Smooth muscle cell (in vitro differentiated cells): ENCODE measurements around the gene CAMTA1. TPM values are rescaled to one million over a fixed set of nuclear protein-coding genes. Genes with fewer than 3 reads are reported as not detected.

ENCODE experiments used
- DNase-seq: peaks from one replicate; lab custom pipeline; 2025; ENCODE audit not compliant: unreplicated experiment; lab: John Stamatoyannopoulos, UW
- H2AFZ ChIP-seq: fragments of 200-600 bp; sonication (generic); 2 replicates; pipeline ENCODE4 v1.6.0; 2016; ENCODE audit warnings: antibody characterized with exemption, low read depth, mild to moderate bottlenecking
- H3F3A ChIP-seq: fragments of 200-600 bp; sonication (generic); 2 replicates; pipeline ENCODE4 v1.6.0; 2017; ENCODE audit warnings: antibody characterized with exemption, low read depth
- H3K27ac ChIP-seq: fragments of 200-600 bp; sonication (generic); 2 replicates; pipeline ENCODE4 v1.5.1; 2016; ENCODE audit warnings: low read depth, mild to moderate bottlenecking
- H3K27me3 ChIP-seq: fragments of 200-600 bp; sonication (generic); 2 replicates; pipeline ENCODE4 v1.6.1; 2016; ENCODE audit warnings: low read depth, mild to moderate bottlenecking
- H3K36me3 ChIP-seq: fragments of 200-600 bp; sonication (generic); 2 replicates; pipeline ENCODE4 v1.5.1; 2016; ENCODE audit warnings: low read depth
- H3K4me1 ChIP-seq: fragments of 200-600 bp; sonication (generic); 2 replicates; pipeline ENCODE4 v1.5.1; 2016; ENCODE audit warnings: low read depth
- H3K4me2 ChIP-seq: fragments of 200-600 bp; sonication (generic); 2 replicates; pipeline ENCODE4 v1.6.0; 2016; ENCODE audit warnings: mild to moderate bottlenecking
- H3K4me3 ChIP-seq: fragments of 200-600 bp; sonication (generic); 2 replicates; pipeline ENCODE4 v1.5.1; 2016; ENCODE audit warnings: mild to moderate bottlenecking
- H3K79me2 ChIP-seq: fragments of 200-600 bp; sonication (generic); 2 replicates; pipeline ENCODE4 v1.6.0; 2016; ENCODE audit warnings: low read depth, mild to moderate bottlenecking
- H3K9ac ChIP-seq: fragments of 200-600 bp; sonication (generic); 2 replicates; pipeline ENCODE4 v1.6.0; 2016; ENCODE audit warnings: low read depth
- H3K9me3 ChIP-seq: fragments of 200-600 bp; sonication (generic); replicated peaks from 2 replicates; pipeline ENCODE4 v1.5.1; 2016; ENCODE audit warnings: low read depth
- H4K20me1 ChIP-seq: fragments of 200-600 bp; sonication (generic); 2 replicates; pipeline ENCODE4 v1.6.0; 2016; ENCODE audit warnings: low read depth
- CTCF ChIP-seq: fragments of 200-600 bp; sonication (generic); IDR thresholded peaks from 2 replicates; pipeline ENCODE4 v1.5.1; 2017; ENCODE audit warnings: borderline replicate concordance, mild to moderate bottlenecking, antibody characterized with exemption; ENCODE audit not compliant: insufficient read depth, poor library complexity, severe bottlenecking
- WGBS: methylation state at CpG from one replicate; pipeline ENCODE4 v1.1.7; 2016; ENCODE audit warnings: low lambda C conversion rate; 5-methylcytosine and 5-hydroxymethylcytosine counted together
- polyA plus RNA-seq: library from polyadenylated mRNA; unstranded; fragments of >200 nt; fragmentation: Nextera tagmentation; extraction: Ambion mirVana; gene quantifications from 2 replicates; pipeline ENCODE4 v1.2.1, GENCODE V29; 2016
- total RNA-seq: library from RNA; depleted of rRNA; stranded (reverse); fragments of >200 nt; gene quantifications from 2 replicates; pipeline ENCODE4 v1.2.3, GENCODE V29; 2014

CAMTA1 gene
- total and polyA plus RNA-seq, 2 experiments from 2014 or later, result 139 to 145 TPM

DNA sequence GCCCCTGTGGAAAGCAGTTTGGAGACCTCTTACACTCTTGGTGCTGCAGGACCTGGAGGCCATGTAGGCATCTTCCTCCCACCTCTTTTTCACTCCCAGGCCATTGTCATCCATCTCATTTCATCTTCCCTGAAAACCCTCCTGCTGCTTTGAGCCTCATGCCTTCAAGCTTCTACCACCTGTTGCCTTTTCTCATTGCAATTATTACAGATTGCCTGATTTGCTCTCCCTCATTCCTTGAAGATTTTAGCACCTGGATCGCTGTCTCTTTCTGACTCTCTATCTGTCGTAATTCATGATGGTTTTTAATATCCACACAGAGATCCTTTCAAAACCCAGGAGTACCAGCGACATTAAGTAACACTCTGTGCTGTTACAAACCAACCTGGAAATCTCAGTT, 350.2 kb downstream of the CAMTA1 start:
- DNase-seq, result no peak
- Histone ChIP-seq H4K20me1 (no peaks in the 10 kb centered on the region), H2AFZ (no peak overlapping the region), H3F3A (no peaks in the 10 kb centered on the region), H3K4me3 (no peak overlapping the region), H3K79me2 (no peaks in the 10 kb centered on the region), H3K4me1 (no peaks in the 10 kb centered on the region), H3K27me3 (no peaks in the 10 kb centered on the region), H3K36me3 (no peaks in the 10 kb centered on the region), H3K9ac (no peak overlapping the region), H3K9me3 (no peaks in the 10 kb centered on the region), H3K27ac (no peak overlapping the region), H3K4me2 (no peak overlapping the region)
- 94% methylated on average over 3 of the region's 3 CpGs for WGBS
- no peak for TF ChIP-seq CTCF

- TF ChIP-seq CTCF, result no peak
- H3K9ac ChIP-seq, result no peak overlapping the region
- H3K36me3 ChIP-seq, result no peaks in the 10 kb centered on the region
- no peaks in the 10 kb centered on the region for H4K20me1 ChIP-seq
- no peak overlapping the region for H3K4me3 ChIP-seq
- H3K4me1 ChIP-seq, result no peaks in the 10 kb centered on the region
- DNase-seq, result no peak
- no peak overlapping the region for H3K27ac ChIP-seq
- H3F3A ChIP-seq, result no peaks in the 10 kb centered on the region
- no peaks in the 10 kb centered on the region for H3K27me3 ChIP-seq
- H3K9me3 ChIP-seq, result no peaks in the 10 kb centered on the region
- WGBS, result 82% methylated on average over 8 of the region's 8 CpGs
- no peak overlapping the region for H2AFZ ChIP-seq
- no peaks in the 10 kb centered on the region for H3K79me2 ChIP-seq
- H3K4me2 ChIP-seq, result no peak overlapping the region
These were observed 351.1 kb downstream of the CAMTA1 start for GRCh38 chr1:7136166-7136953.

- Histone ChIP-seq H3K4me1 (no peaks in the 10 kb centered on the region), H3K9me3 (no peaks in the 10 kb centered on the region), H4K20me1 (no peaks in the 10 kb centered on the region), H3K4me2 (no peak overlapping the region), H2AFZ (no peak overlapping the region), H3F3A (no peaks in the 10 kb centered on the region), H3K36me3 (no peaks in the 10 kb centered on the region), H3K79me2 (no peaks in the 10 kb centered on the region), H3K4me3 (no peak overlapping the region), H3K9ac (no peak overlapping the region), H3K27me3 (no peaks in the 10 kb centered on the region), H3K27ac (no peak overlapping the region)
- no peak for TF ChIP-seq CTCF
- no peak for DNase-seq
These were observed 355.0 kb downstream of the CAMTA1 start for GRCh38 chr1:7140251-7140650.

DNA sequence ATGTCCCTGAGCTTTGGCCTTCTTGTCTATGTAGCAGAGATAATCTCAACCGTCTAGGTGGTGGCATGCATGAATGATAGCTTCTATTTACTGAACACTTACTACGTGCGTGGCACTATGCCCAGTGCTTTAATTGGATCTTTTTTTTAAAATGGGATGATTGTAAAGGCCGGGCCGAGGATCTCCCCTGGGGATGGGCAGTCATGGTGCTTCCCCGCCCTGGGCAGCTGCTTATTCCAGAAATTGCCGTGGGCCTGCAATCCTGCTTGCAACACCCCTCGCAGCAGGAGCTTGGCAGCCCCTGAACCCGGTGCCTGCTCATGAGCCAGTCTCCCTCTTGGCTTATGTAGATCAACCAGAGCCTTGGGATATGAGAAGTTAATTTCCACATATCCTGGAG, 360.7 kb downstream of the CAMTA1 start:
- no peak for DNase-seq
- H4K20me1 ChIP-seq, result no peaks in the 10 kb centered on the region
- no peak overlapping the region for H3K9ac ChIP-seq
- H3K27ac ChIP-seq, result no peak overlapping the region
- no peaks in the 10 kb centered on the region for H3K4me1 ChIP-seq
- no peak overlapping the region for H2AFZ ChIP-seq
- H3K79me2 ChIP-seq, result no peaks in the 10 kb centered on the region
- no peaks in the 10 kb centered on the region for H3K27me3 ChIP-seq
- no peaks in the 10 kb centered on the region for H3K36me3 ChIP-seq
- 94% methylated on average over 9 of the region's 9 CpGs for WGBS
- no peak for TF ChIP-seq CTCF
- no peak overlapping the region for H3K4me2 ChIP-seq
- H3F3A ChIP-seq, result no peaks in the 10 kb centered on the region
- H3K9me3 ChIP-seq, result no peaks in the 10 kb centered on the region
- no peak overlapping the region for H3K4me3 ChIP-seq
